ENCODE data around the gene CASP7.
"Not testable (repeated sequence)": the region's sequence is repeated elsewhere in the genome, so short reads cannot be mapped to it uniquely, and the experiment has no call there.

CASP7 gene

GRCh38 chr10:113679463-113680189, at the start of gene CASP7:
Gene CASP7 (plus strand): TSS chr10:113679912. CDS start chr10:113697494, 17,582 bp downstream.
- peak; percentile 93 for DNase-seq

GRCh38 chr10:113630929-113631533, 48.7 kb upstream of the CASP7 start:
- no peak for DNase-seq

- DNase-seq = no peak
These were observed 47.9 kb upstream of the CASP7 start for GRCh38 chr10:113631684-113632367.

GRCh38 chr10:113639966-113640365, 39.7 kb upstream of the CASP7 start:
- no peak for DNase-seq

- DNase-seq = no peak
These were observed 38.0 kb upstream of the CASP7 start for GRCh38 chr10:113641702-113642101.

GRCh38 chr10:113643183-113643582, 36.5 kb upstream of the CASP7 start:
- DNase-seq = no peak

GRCh38 chr10:113644185-113645120, 35.3 kb upstream of the CASP7 start:
- DNase-seq = no peak

GRCh38 chr10:113646336-113647201, 33.1 kb upstream of the CASP7 start:
- no peak for DNase-seq

GRCh38 chr10:113647812-113648211, 31.9 kb upstream of the CASP7 start:
- no peak for DNase-seq

- DNase-seq = no peak
These were observed 31.2 kb upstream of the CASP7 start for GRCh38 chr10:113648478-113648877.

- DNase-seq = no peak
These were observed 29.5 kb upstream of the CASP7 start for GRCh38 chr10:113650172-113650571.

- DNase-seq = no peak
These were observed 28.7 kb upstream of the CASP7 start for GRCh38 chr10:113651021-113651420.

GRCh38 chr10:113651898-113652297, 27.8 kb upstream of the CASP7 start:
- no peak for DNase-seq

- not testable (repeated sequence) for DNase-seq
These were observed 27.3 kb upstream of the CASP7 start for GRCh38 chr10:113652456-113652855.

- no peak for DNase-seq
These were observed 22.8 kb upstream of the CASP7 start for GRCh38 chr10:113656896-113657295.

GRCh38 chr10:113657544-113657943, 22.2 kb upstream of the CASP7 start:
- no peak for DNase-seq

GRCh38 chr10:113661332-113661731, 18.4 kb upstream of the CASP7 start:
- no peak for DNase-seq

- no peak for DNase-seq
These were observed 16.6 kb upstream of the CASP7 start for GRCh38 chr10:113663142-113663541.

- no peak for DNase-seq
These were observed 15.8 kb upstream of the CASP7 start, which contains the start of gene NRAP for GRCh38 chr10:113663908-113664307. Gene NRAP (minus strand): TSS chr10:113664041. CDS start chr10:113663882, 159 bp downstream.

- DNase-seq = no peak
These were observed 14.4 kb upstream of the CASP7 start for GRCh38 chr10:113665352-113665751.

- no peak for DNase-seq
These were observed 13.8 kb upstream of the CASP7 start for GRCh38 chr10:113665806-113666354.
